Esophagus squamous epithelium (tissue), 4 donors: ENCODE data around the gene DENND2A.

Source experiments
- CTCF ChIP-seq, 6 experiments: fragments of 450-650 bp in 4 of 6; fragments of 200-600 bp in 2 of 6; sonication (generic) in 2 of 6; IDR thresholded peaks; one replicate each; pipeline ENCODE4 v1.5.1; 2016 to 2019; ENCODE audit warnings: antibody characterized with exemption in 6 of 6, mild to moderate bottlenecking in 4 of 6, moderate library complexity in 4 of 6
- POLR2A ChIP-seq, 4 donors: fragments of 450-650 bp; IDR thresholded peaks; one replicate each; pipeline ENCODE4 v1.6.1; 2017; ENCODE audit warnings: antibody characterized with exemption in 4 of 4, mild to moderate bottlenecking in 4 of 4, moderate library complexity in 3 of 4

- TF ChIP-seq CTCF (IDR thresholded peaks at IDR 0.05) (no peak), POLR2A (IDR thresholded peaks at IDR 0.05) (no peak)
Measured at GRCh38 chr7:140659856-140660255, 19.2 kb upstream of the DENND2A start.
